ENCODE results near the gene TDRD7.
"Not testable (repeated sequence)": the region's sequence is repeated elsewhere in the genome, so short reads cannot be mapped to it uniquely, and the experiment has no call there.

The TDRD7 gene

GRCh38 chr9:97484134-97484533 lies 72.2 kb downstream of the TDRD7 start:
- no peak for DNase-seq

GRCh38 chr9:97487107-97487506 lies 75.2 kb downstream of the TDRD7 start:
- no peak for DNase-seq

GRCh38 chr9:97487861-97488260 lies 76.0 kb downstream of the TDRD7 start:
- DNase-seq: no peak

- DNase-seq: no peak
Observed at GRCh38 chr9:97491216-97491999, 79.5 kb downstream of the TDRD7 start.

GRCh38 chr9:97497558-97498375 lies 85.9 kb downstream of the TDRD7 start:
- DNase-seq: not testable (repeated sequence)

GRCh38 chr9:97498846-97499245 lies 87.0 kb downstream of the TDRD7 start:
- not testable (repeated sequence) for DNase-seq

- DNase-seq: no peak
Observed at GRCh38 chr9:97500263-97500662, 88.4 kb downstream of the TDRD7 start.

GRCh38 chr9:97500765-97501176 lies 88.9 kb downstream of the TDRD7 start:
- no peak for DNase-seq

GRCh38 chr9:97501177-97501971 lies 89.5 kb downstream of the TDRD7 start, which contains the start of gene TMOD1:
Gene TMOD1 (plus strand): TSS chr9:97501666. CDS start chr9:97524189, 22,523 bp downstream.
- peak; percentile 78 for DNase-seq

- DNase-seq: no peak
Observed at GRCh38 chr9:97501972-97502221, 90.0 kb downstream of the TDRD7 start.

- peak; percentile 7 for DNase-seq
Observed at GRCh38 chr9:97502222-97502983, 90.5 kb downstream of the TDRD7 start.

GRCh38 chr9:97502984-97503861 lies 91.3 kb downstream of the TDRD7 start:
- no peak for DNase-seq

- DNase-seq: no peak
Observed at GRCh38 chr9:97503862-97504210, 91.9 kb downstream of the TDRD7 start.

GRCh38 chr9:97504381-97505216 lies 92.7 kb downstream of the TDRD7 start:
- DNase-seq: no peak

- no peak for DNase-seq
Observed at GRCh38 chr9:97505845-97506244, 93.9 kb downstream of the TDRD7 start.

GRCh38 chr9:97506306-97506705 lies 94.4 kb downstream of the TDRD7 start:
- DNase-seq: no peak

GRCh38 chr9:97506787-97507186 lies 94.9 kb downstream of the TDRD7 start:
- DNase-seq: no peak

GRCh38 chr9:97507428-97507984 lies 95.6 kb downstream of the TDRD7 start:
- no peak for DNase-seq

- no peak for DNase-seq
Observed at GRCh38 chr9:97508852-97509251, 97.0 kb downstream of the TDRD7 start.

Measured in RPMI8226 (cell line).